Measurements from ENCODE around the gene OR10A3.
A peak's percentile ranks its signal among the peaks of the same experiment; 100 is the strongest.

Gene OR10A3

DNA sequence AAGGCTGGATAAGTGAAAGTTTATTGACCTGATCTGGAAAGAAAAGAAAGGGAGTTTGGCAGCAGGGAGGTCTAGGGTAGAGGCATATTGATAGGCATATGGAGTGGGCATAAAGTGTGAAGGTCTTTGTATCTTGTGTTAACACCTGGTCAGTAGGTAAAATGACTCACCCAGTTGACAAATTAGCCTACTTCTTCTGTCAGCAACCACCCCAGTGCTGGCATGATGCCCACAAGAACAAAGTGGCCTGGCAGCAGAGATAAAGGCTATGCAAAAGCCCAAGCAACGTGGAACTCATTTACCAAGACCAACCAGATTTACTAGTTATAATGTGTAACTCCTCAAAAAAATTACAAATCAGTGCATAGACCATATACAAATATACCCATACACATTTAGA is 4.9 kb downstream of the OR10A3 start:
- no peak for DNase-seq

DNA sequence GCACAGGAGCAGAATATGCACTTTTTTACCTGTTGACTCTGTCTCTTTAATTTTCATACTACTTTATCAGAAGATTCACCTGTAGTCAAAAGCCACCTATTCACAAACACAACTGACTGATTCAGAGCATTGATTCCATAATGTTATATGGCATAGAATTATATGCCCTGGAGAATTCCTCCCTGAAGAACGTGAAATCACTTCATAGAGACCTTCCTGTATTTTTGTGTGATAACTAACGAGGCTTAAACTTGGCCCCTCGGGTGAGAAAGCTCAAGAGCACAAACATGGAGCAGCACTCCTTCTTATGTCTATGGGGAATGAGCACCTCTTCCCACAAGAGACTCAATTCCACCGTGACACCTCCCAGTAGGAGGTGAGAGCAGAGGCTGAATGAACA is 10.3 kb downstream of the OR10A3 start, which contains the start of gene OR10A6:
TSS of gene OR10A6 (minus strand) at position 101 of the 400 bp plus-strand sequence. CDS start 2,606 bp downstream, outside the sequence.
- no peak for DNase-seq

DNA sequence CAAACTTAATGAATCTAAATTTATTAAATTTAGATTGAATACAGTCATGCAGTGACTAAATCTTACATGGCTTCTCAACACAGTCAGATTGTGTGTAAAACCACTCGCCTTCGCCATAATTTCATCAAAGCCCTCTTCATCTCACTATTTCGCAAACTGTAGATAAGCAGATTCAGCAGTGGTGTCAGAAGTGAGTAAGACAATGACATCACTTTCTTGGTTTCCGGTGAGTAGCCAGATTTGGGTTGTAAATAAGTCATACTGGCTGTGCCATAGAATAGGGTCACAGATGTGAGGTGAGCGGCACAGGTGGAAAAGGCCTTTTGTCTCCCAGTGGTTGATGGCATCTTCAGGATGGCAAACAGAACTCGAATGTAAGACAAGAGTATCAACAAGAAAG is 13.9 kb downstream of the OR10A3 start:
- no peak for DNase-seq

DNA sequence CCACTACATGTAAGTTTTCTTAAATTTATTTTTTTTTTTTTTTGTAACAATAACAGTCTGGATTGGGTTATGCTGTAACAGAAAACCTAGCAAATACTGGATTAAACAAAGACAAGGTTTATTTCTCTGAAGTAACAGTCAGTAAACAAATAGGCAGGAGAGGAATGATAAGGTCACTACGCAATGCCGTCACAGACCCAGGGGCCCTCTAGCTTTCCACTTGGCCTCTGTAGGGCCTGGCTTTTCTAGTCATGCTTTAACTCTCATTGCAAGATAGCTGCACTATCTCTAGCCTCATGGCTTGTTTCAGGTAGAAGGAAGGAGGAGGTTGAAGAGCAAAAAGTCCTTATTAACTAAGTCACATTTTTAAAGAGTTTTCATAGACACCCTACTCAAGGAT is 17.0 kb downstream of the OR10A3 start:
- no peak for DNase-seq

DNA sequence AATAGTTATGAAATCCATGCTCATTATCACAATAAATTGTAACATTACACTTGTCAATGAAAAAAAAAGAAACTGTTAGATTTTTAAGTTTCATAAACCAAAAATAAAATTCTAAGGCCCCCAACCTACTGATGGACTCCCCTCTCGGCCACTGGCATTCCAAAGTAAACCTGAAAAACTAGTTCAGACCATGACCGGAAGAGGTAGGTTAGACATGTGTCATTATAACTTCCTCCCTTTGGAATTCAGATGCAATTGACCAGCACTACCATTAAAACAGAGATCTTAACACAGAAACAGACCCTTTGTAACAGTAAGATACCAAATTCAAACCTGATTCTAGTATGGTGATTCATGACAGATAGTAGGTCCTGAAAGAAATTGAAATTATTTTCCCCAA is 23.4 kb downstream of the OR10A3 start:
- DNase-seq = no peak

DNA sequence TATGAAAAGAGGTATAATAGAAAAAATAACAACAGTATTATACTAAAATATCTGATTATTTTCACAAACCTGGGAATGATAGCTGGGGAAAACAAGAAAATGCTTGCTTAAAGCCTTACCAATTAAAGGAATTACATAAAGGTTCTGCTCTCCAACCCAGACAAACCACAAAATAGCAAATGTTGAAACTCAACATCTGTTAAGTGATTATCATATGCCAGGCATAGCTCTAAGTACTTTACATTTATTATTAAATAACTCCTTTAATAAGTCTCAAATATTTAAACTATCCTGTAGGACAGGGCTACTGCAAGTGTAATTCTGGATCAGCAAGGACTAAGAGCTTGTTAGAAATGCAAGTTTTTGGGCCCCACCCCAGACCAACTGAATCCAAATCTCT is 30.5 kb downstream of the OR10A3 start:
- no peak for DNase-seq

DNA sequence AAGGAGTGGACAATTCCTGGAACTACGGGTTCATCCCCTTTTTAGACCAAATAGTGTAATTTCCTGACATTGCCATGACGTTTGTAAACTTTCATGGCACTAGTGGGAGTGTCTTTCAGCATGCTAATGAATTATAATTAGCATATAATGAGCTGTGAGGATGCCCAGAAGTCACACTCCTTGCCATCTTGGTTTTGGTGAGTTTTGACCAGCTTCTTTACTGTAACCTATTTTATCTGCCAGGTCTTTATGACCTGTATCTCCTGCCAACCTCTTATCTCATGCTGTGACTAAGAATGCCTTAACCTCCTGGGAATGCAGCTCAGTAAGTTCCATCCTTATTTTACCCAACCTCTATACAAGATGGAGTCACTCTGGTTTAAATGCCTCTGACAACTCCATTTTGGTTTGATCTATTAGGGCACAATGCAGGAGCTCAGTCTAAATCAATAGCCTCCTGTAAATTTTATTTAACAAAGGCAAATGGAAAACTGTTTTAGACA is 31.2 kb downstream of the OR10A3 start:
- DNase-seq = no peak

DNA sequence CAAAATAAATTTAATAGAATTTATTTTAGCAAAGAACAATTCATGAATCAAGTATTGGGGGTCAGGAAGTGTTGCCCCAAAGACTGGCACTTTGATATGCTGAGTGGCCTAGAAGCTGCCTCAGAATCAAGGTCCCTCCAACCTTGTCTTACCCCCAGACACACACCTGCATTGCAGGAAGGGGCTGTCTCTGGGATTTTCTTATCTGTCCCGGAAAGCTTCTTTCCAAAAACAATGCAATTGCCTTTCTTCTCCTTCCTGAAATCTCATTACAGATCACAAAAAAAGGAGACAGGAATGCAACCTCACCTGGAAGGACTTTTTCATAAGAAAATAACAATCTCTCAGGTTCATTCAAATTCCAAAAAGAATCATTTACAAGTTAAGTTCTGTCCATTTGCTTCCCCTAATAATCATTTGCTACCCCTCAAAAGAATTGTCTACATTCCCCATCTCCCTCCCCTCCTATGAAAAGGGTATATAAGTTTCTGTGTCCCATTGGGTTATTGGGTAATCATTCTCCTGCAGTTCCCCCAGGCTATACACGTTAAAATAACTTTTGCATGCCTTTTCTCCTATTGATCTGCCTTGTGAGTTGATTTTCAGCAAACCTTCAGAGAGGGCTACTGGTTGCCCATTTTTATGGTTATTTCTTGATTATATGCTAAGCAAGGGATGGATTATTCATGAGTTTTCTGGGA is 31.8 kb downstream of the OR10A3 start:
- DNase-seq = no peak

DNA sequence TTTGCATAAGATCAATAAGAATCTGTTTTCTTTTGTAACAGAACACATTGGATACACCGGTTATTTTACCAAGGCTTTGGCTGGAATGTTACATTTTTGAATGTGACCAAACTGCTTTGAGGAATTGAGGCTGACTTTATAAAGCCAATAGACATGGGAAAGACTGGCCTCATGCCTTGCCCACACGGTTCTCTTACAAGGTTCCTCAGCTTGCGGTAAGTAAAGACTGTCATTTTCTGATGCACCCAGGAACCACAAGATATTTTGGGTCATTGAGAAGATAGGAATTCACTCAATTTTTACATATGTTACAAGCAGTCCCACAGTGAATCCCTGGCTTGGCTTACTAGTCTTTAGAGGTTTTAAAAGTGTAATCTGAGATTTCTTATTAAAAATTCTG is 34.4 kb downstream of the OR10A3 start:
- no peak for DNase-seq

DNA sequence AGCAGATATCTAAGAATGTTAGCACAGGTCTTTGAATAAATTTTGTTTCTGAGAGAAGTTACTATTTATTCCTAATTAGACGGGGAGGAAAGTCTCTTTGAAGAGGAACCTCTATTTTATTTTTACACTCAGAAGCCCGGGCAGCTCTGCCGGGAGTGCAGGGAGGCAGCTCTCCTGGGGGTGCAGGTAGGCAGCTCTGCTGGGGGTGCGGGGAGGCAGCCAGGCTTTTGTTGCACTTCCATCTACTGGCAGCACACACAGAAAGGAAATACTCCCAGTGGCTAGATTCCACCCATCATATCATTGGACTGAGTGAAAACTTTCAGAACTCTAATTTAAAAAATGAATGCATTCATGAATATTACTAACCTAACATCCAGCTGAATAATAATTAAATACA is 35.0 kb downstream of the OR10A3 start:
- DNase-seq = no peak

DNA sequence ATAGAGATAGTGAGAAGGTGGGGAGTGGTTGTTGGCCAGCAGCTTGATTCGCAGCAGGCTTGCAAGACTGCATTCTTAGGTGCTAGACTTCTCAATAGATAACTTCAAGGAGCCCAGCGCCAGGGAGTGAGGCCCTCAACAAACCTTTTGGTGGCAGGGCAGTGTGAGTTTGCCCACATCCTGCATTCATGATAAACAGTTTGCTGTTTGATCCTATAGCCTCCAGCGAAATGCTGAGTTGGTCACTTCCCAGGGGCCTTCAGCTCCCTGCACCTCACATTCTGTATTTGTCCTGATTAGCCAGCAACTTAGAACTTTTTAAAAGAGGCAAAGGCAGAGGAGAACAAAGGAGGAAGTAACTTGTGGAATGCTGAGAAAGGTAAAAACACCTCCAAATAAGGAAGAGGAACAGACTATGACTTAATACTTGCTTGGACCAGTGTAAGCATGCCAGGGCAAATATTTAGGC is 35.5 kb downstream of the OR10A3 start:
- no peak for DNase-seq

DNA sequence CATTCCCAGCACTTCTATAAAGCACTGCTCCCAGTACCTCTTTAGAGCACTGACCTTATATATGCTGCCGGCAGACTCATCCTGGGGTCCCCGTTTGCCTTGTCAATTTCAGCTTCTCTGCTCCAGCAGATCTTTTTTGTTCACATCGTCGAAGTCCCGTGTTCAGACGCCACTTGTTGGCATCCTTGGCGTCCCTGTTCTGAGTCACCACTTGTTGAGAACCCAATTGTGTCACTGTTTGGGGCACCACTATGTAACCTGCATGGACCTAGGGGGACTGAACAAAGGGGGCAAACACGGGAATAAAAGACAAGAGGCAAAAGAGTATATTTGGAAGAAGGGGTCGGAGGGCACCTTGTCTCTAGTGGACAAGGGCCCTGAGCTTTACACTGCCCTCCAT is 36.0 kb downstream of the OR10A3 start:
- DNase-seq = no peak

DNA sequence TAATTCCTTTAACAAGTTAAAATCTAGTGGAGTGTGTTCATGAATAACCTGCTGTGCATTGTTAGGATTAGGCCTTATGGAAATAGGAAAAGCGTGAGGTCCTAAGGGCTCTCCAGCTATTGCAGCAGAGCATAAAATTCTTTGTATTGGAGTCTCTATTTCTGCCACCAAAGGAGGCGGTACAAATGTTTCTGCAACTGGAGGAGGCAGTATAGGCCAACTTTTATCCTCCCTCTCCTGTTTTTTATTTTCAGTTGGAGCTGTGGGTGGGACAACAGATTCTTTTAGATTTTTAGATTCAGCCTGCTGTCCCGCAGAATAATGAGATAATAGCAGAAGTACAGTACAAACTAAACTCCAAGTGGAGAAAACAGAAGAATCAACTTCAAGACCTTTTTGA is 36.6 kb downstream of the OR10A3 start:
- peak; percentile 19 for DNase-seq

DNA sequence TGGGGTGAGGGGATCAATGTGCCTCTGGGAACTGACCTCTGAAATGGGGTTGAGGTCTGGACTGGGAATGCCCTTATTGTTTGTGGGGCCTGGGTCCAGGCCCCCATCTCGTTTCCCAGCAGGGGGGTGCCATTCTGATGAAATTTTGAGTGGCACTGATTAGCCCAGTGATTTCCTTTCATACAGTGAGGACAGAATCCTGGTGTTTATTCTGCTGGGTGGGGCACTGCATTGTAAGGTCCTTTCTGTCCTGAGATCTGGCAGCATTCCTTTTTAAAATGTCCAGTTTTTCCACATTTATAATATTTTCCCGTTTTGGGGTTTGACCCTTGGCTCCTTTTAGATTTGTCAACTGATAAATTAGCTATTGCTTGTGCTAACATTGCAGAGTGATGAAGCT is 37.6 kb downstream of the OR10A3 start:
- DNase-seq = no peak

DNA sequence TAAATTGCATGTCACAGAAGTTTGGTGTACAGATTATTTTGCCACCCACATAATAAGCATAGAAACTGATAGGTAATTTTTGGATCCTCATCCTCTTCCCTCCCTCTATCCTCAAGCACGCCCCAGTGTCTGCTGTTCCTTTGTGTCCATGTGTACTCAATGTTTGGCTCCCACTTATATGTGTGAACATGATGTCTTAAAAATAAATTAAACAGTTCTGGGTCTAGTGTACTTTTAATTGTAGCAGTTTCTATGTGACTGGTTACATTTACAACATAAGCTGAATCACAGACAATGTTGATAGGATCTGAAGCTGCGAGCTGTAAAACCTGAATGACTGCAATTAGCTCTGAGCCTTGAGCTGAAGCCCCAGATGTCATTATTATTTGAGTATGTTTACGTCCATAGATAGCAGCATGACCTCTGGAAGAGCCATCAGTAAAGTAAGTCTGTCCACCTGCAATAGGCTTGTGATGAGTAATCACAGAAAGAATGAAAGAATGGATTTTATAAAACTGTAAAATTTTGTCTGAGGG is 40.1 kb downstream of the OR10A3 start:
- DNase-seq = no peak

DNA sequence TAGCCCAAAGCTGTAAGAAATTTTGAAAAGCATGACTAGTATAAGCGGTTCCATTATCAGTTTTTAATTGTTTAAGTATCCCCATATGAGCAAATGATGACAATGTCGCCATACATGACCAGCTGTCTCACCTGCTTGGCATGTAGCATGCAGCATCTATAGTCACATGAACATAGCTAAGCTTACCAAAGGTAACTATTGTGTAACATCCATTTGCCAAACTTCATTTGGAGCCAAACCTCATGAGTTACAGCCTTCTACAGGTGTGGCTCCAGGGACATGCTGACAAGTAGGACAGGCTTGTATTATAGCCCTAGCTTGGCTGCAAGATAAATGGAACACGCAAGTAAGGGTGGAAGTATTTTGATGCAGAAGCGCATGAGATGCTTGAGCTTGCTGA is 40.8 kb downstream of the OR10A3 start:
- DNase-seq = no peak

DNA sequence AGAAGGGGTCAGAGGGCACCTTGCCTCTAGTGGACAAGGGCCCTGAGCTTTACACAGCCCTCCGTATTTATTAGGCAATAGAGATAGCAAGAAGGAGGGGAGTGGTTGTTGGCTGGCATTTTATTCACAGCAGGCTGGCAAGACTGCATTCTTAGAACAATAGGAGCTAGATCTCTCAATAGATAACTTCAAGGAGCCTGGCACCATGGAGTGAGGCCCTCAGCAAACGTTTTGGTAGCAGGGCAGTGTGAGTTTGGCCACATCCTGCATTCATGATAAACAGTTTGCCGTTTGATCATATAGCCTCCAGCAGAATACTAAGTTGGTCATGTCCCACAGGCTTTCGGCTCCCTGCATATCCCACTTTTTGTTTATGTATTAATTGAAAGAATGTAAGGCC is 42.1 kb downstream of the OR10A3 start:
- DNase-seq = no peak

DNA sequence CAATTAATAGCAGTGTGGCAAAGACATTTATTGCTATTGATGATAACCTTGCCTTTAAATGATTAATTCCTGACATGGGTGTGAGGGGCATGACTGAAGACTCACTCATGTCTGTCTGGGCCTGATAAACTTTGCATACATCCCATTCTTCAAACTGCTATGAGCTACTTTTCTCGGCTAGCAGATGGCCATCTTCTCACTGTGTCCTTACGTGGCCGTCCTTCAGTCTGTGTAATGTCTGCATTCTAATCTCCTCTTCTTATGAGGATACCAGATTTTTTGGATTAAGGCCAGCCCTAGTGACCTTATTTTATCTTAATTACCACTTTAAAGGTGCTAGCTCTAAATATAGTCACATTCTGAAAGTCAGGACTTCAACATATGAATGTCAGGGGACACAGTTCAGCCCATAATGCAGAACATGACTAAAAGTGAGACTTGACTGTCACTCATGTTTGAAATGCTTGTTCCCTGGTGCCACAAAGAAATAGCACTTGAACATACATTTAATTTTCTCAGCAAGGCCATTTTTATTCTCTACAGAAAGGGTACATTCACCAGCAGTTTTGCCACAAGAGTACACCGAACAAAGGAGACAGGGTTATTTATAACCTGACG is 42.7 kb downstream of the OR10A3 start:
- DNase-seq = no peak

DNA sequence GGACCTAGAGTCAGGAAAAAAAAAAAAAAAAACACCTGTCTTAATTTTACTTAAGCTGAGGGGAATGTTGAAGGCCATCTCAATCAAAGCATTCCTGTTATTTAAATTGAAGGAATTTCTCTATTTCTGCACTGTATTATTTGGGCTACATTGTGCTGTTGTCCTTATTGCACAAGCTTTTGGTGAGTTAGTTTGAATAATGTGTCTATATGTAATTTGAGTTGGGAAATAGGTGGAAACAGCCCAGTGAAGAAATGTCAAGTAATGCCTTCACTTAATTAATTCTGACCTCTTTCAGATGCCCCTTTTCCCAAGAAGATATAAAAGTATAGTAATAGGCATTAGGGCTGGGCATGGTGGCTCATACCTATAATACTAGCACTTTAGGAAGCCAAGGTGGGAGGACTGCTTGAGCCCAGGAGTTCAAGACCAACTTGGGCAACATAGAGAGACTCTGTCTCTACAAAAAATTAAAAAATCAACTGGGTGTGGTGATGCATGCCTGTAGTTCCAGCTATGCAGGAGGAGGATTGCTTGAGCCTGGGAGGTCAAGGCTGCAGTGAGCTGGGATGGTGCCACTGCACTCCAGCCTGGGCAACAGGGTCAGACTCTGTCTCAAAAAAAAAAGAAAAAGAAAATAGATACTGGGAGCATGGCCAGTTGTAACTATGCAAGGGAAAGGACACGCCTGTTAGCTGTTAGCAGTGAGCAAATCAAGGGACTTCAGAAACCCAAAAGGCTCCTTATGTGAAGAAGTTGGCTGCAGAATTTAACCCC is 45.3 kb downstream of the OR10A3 start:
- DNase-seq = no peak

DNA sequence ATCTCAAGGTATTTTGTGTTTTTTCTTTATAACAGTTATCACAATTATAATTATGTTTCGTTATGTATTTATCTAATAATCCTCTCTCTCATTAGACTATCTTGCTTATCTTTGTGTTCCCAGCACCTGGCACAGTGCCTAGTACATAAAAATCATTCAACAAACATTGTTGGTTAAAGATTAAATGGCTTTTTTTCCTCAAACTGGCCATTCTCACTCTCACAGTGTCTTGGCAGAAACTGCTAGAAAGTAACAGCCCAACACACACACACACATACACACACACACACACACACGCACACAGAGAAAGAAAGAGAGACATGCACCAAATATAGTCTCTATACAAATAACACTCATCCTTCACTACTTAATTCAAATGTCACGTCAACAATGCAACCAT is 47.3 kb downstream of the OR10A3 start:
- no peak for DNase-seq

DNA sequence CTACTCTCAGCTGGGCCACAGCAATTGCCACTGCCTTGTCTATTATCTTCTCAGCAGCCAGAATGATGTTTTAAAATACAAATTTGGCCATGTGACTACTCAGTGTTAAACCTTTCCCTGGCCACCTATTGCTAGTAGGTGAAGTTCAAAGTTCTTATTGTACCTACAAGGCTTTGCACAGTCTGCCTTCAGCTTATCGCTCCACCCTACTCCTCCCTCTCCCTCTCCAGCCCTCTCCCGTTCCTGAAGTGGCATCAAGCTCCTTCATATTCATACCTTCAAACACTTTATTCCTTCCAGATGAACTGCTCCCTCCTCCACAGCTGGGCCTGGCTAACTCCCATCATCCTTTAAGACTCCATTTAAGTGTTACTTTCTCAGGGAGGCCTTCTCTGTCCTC is 47.7 kb downstream of the OR10A3 start:
- DNase-seq = no peak

DNA sequence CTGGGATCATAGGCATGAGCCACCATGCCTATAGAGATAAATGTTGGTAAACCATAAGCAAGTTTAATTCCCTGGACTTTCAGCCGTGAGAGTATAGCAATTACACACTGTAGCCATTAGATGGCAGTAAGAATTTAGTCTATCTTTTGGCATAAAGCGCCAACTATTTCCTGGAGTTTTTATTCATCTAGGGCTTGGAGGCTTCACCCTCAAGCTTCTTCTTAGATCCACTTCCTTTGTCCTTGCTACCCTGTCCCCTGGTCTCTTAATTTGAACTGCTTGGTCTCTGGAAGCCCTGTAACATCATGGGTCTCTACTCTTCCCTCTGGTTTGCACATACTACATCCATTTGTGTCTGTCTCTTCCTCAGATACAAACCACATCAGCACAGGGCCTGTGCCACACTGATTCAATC is 48.7 kb downstream of the OR10A3 start:
- DNase-seq = peak; percentile 55

DNA sequence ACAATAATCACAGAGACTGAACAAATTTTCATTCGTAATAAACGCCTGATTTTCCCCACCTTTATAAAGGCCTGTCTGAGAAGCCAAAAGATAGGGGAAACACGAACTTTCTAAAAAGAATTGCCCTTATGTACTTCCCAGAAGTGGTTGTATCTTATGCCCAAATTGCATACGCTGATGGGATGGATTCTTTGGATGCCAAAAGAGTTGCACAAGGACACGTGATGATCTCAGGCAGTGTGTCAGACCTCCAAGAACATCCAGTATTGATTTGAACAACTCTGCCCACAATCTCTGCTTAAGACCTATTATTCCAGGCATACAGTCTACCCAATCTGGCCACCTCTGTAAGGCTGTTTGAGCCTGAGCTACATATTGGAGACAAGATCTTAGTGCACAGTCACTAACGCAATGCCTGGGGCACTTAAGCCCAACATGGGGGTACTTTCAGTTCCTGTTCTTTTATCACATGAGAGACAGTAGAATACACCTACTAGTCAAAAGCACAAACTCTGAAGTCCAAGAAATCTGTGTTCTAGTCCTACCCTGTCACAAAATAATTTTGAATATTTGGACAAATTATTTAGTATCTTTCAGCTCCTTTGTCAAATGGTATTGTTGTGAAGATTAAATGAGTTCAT is 49.3 kb downstream of the OR10A3 start:
- peak; percentile 16 for DNase-seq

Measured in retina (tissue), 1 donor.